Stimulated activated CD8-positive, alpha-beta memory T cell treated with anti-CD3 and anti-CD28 coated beads, Interleukin-4, amount 100 ng/mL, for 4 hours (primary cell): ENCODE results near the gene SLC38A11.
"Not testable (repeated sequence)": the region's sequence is repeated elsewhere in the genome, so short reads cannot be mapped to it uniquely, and the experiment has no call there.

Experiments used
- DNase-seq, 2 donors: peaks; one replicate each; pipeline ENCODE4 v3.0.0-alpha.2; 2020; ENCODE audit warnings: low read depth in 2 of 2, low spot score in 1 of 2

The SLC38A11 gene

DNA sequence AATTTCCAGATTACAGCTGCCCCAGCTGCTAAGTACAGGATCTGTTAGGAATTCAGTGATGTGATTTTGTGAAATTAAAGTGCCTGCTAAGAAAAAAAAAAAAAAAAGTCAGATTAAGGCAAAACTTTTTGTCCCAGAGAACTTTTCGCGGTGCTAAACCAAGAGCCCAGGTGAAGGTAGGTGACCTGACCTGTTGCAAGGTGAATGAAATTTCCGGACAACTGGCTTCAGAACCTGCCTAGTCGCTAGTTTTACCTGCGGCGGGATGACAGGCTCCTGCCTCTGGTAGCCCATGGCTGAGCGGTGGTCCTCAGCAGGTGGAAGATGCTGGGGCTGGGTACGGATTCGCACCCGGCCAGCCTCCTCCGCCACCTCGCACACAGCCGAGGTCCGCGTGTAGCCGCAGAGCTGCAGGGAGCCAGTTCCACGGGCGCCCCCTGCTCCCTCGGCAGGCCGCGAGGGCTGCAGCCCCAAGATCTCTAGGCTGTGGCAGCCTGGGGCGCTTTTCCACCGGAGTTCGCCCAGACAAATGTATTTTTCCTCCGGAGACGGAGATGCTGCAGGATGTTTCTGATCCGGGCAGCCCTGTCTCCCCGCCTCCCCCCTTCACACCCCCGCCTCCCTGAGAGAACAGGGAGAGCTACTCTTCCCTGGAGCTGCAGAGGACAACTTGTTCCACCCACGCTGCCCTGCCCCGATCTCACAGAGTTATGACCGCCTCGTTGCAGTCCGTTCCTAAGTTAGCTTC lies at the start of gene SLC38A11:
Gene SLC38A11, minus strand, starts transcription at position 572 of the 748 bp plus-strand sequence. Its CDS starts 278 bp downstream, at position 294.
- DNase-seq: no peak

- DNase-seq: no peak
Measured at GRCh38 chr2:165003443-165004130, 48.3 kb upstream of the SLC38A11 start.

- DNase-seq: no peak
Measured at GRCh38 chr2:165002638-165003037, 47.3 kb upstream of the SLC38A11 start.

GRCh38 chr2:164994664-164995299 lies 39.5 kb upstream of the SLC38A11 start:
- not testable (repeated sequence) for DNase-seq

DNA sequence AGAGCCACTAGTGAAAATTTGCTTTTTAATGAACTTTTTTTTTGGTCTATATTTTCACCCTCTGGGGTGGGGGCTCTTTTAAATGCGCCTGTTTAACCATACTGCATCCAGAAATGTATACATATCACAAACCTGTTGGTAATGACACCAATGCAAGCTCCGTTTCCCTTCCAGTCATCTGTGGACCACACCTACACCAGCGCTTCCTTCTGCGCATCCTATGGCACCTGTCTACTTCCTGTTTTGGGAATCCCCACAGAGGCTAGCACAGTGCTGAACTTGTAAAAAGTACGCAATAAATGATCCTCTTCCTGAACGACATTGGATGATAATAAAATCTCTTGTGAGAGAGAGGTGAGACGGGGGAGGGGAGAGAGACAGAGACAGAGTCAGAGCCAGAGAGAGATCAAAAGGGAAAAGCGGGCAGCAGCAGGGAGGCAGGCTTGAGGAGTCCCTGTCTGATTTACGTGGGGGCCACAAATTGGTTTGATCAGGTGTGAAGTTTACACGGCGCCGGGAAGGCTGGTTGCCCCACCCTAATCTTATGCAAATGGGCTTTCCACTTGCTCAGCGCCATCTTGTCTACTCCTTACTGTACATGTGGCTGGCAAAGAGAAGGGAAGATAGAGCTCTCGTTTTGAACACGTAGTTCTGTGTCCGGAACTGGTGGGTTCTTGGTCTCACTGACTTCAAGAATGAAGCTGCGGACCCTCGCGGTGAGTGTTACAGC lies 38.1 kb upstream of the SLC38A11 start:
- no peak for DNase-seq

DNA sequence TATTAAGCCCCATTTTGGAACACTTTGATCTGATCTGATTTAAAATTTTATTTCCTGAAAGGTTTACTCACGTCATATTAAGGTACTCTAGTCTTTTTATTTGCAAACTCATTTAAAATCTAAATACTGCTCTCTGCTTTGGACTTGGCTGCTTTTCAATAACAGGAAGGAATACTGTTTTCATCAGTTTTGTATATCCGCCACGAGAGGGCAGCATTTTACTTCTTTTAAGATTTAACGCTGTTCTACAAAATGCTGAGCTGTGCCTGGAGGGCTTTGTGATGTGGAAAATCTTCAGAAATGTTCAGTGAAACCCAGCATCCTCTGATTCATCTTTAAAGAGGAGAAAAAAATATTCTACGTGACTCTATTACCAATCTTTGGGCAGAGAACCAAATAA lies 37.5 kb upstream of the SLC38A11 start:
- no peak for DNase-seq

DNA sequence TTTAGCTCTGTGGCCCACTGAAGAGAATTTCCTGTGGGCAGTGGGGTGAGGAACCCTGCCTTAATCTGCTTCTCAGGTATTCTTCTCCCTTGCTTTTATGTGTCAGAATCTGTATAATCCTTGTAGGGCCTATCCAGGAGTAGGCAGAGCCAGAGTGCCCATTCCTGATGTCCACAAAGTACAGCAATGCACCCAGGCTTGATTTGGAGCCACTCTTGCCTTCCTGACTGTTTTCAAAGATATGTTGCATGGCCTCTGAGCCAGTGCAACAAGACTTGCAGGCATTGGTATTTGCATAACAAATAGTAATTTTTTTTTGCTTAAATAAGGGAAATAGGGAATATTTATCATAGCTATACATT lies 36.7 kb upstream of the SLC38A11 start:
- DNase-seq: not testable (repeated sequence)

GRCh38 chr2:164991361-164992092 lies 36.2 kb upstream of the SLC38A11 start:
- not testable (repeated sequence) for DNase-seq

DNA sequence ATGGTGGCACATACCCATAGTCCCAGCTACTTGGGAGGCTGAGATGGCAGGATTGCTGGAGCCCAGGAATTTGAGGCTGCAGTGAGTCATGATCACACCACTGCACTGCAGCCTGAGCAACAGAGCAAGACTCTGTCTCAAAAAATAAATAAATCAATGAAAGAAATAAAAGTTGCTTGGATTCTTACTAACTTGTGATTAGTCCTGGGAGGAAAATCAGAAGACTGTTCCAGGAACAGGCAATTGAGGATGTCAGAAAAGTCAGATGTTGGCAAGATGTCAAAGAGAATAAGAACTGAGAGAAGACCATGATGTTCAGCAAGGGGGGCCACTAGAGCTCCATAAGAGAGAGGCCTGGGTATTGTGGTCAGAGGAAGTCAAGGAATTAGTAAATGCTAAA lies 35.6 kb upstream of the SLC38A11 start:
- not testable (repeated sequence) for DNase-seq

DNA sequence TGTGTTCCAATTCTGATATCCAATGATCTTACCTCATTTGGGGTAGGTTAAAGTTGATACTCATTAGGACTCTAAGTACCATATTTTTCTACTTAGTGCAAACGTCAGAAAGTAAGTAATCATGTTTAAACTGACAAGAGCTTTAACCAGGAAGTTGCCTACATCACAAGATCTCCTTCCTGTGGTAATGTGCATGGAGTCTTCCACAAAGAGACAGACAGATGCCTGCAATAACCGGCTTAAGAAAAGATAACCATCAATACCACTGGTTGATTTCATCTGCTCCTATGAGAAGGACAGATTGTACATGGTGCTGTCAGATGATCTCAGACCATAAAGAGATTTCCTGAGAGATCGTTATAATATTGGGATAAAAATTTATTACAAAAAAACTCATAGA lies 33.5 kb upstream of the SLC38A11 start:
- DNase-seq: not testable (repeated sequence)

DNA sequence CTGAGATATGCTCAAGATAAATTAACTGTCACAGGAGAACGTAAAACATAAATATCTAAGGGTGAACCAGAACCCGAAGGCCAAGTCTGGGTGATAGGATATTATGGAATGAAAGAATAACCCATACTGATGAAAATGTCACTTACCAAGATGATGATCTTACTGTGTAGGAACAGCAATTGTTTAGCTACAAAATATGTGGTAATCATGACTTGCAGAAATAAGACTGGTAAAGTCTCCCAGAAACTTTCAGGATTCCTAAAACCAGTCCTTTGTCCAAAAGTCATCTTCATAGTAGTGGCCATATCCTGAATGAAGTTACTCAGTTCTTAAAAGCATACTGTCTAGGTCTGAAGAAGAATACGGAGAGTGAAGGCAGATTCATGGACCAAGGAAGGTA lies 30.7 kb upstream of the SLC38A11 start:
- not testable (repeated sequence) for DNase-seq

DNA sequence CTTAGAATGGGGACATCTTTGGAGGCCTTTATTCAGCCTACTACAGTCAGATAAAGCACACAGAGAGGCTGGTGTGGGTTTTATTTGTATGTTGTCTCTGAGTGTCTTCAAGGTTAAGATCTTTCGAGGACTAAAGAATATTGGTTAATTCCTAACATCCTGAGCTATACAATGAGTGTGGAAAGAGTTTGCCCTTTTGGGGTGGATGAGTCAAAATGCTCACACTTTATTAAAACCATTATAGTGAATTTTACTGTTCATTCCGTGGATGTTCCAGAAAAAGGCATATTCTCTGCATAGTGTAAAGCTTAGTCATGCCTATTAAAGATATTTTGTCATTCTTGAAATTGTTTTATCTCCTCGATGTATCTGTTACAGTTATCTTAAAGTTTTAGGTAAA lies 29.1 kb upstream of the SLC38A11 start:
- DNase-seq: no peak

DNA sequence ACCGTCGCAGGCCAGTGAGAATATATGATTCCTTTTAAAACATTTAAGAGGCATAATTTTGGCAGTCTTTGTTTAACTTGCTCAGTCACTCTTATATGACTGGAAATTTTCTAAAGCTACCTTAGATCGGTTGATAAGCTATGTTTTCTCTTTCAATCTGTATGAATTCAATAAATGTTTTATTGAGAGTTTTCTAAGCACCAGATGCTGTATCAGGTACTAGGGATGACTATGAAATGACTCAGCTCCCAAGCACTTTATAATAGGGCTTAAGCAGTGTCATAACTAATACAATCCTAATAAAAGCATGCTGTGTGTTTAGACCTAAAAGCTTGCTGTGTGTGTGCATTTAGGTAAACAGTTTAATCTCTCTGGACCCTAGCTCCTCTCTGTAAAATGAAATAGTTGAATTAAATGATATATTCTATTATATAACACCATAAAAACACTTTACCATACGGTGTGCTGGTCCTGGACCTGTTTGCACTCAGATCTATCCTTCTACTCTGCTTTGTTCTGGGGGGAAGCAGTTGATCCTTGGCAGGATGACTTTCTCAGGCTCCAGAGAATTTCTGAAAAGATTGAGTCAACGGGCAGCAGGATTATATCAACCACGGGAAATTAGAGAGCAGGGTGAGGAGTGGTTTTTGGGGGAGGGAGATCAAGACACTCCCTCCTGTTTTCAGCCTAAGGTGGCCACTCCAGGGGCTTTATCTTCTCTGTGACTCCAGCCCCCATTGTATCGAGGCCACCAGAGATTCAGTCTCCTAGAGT lies 26.1 kb upstream of the SLC38A11 start:
- DNase-seq: no peak

GRCh38 chr2:164980688-164981087 lies 25.4 kb upstream of the SLC38A11 start:
- DNase-seq: not testable (repeated sequence)

DNA sequence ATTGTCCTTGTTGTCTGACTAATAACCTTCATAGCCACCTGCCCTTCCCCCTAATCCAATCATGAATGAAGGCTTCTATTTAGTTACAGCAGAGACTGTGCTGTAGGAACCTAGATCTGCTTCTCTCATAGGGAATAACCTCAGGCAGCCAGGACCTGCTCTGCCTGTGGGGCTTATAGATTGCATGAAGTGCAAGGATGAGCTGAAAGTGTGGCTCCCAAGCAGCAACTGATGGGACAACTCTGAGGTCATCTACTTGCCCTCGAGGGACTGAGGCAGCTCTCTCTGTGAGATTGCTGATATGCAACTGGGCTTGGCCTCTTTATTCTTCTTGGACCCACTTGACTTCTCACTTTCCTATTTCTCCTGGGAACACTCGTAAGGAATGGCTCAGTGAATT lies 23.8 kb upstream of the SLC38A11 start:
- DNase-seq: no peak

GRCh38 chr2:164976875-164977470 lies 21.6 kb upstream of the SLC38A11 start:
- DNase-seq: not testable (repeated sequence)

- DNase-seq: no peak
Measured at GRCh38 chr2:164976301-164976700, 21.0 kb upstream of the SLC38A11 start.

- no peak for DNase-seq
Measured at GRCh38 chr2:164975891-164976290, 20.6 kb upstream of the SLC38A11 start.

DNA sequence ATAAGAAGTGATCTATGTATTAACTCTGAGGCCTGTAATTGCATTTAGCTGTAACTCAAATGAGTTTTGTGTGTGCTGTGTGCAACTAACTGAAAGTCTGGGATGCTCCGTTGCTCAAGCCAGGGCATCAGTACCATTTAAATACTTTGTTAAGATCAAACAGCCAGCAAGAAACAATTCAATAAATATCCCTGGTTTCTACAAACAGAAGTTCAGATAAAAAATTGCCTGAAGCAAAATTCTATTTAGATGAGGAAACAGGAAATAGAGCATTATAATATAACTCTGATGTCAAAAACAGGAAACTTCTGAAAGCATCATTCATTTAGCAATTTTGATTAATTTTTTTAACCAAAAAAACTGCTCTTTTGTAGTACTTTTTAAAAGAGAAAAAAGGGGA lies 18.9 kb upstream of the SLC38A11 start:
- DNase-seq: no peak

DNA sequence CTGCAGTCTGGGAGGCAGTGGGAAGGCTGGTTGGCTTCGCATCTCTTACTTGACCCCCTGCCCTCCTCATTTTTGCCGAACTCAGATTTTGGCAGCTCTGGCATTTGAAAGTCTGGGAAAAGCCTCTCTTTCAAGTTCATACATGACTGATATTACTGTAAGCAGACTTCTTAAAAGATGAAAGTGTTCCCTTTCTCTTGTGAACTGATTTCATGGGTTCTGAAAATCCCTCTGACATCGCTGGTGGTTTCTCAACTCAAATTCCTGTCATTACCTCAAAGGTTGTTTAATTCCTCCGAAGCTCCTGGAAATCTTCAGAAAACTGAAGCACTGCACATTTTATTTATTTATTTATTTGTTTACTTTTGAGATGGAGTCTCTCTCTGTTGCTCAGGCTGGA lies 16.9 kb upstream of the SLC38A11 start:
- no peak for DNase-seq
